ENCODE results near the gene SARNP.

Gene SARNP

DNA sequence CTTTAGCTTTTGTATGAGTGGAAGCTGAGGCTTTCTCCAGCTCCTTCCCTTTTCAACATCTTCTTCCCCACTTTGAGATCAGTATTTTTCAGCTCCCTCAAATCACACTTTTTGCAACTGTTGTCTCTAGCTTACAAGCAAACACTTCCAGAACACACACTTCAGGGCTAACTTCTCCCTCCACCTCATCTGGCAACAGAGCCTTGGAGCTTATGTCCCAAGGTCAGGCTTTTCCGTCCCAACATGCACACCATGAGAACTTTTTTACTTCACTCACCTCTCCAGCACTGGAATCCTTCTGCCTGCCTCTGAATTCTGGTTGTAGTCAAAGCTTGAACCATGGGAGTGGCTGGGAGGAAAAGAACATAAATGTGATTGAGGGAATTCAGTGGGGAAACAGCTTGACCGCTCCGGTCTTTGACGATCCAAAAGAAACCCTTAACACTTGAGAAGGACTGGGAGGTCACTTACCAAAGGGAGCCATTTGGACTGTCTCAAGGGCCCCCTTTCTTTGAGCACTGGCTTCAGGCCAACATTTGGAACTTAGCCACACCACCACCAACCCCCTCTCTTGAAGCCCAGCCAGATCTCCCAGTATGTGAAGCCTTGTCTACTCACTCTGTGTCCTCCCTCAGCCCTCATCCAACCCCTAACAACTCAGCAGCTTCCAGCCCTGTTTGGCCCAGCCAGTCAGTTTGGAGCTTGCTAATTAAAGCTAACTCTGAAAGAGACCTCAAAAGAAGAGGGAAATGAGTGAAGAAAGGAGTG lies 105.6 kb downstream of the SARNP start:
- H3K4me3 ChIP-seq (ENCODE audit: low read depth in 1 of 2, low read length in 2 of 2), result peak overlapping the region in 1 of 2 donors; percentile 23
- peak overlapping the region; percentile 41 for H3K9ac ChIP-seq (ENCODE audit: low read length)
- H3K9me3 ChIP-seq (ENCODE audit: low read length), result no peaks in the 10 kb centered on the region
- H3K4me1 ChIP-seq (ENCODE audit: insufficient read depth, low read length), result peaks cover 51% of the 10 kb centered on the region
- H3K36me3 ChIP-seq (ENCODE audit: insufficient read depth, low read length), result no peaks in the 10 kb centered on the region
- H3K27ac ChIP-seq (ENCODE audit: low read depth, low read length), result peak overlapping the region; percentile 79
- H3K27me3 ChIP-seq (ENCODE audit: control insufficient read depth in 1 of 2, insufficient read depth in 2 of 2, low read length in 2 of 2), result no peaks in the 10 kb centered on the region

DNA sequence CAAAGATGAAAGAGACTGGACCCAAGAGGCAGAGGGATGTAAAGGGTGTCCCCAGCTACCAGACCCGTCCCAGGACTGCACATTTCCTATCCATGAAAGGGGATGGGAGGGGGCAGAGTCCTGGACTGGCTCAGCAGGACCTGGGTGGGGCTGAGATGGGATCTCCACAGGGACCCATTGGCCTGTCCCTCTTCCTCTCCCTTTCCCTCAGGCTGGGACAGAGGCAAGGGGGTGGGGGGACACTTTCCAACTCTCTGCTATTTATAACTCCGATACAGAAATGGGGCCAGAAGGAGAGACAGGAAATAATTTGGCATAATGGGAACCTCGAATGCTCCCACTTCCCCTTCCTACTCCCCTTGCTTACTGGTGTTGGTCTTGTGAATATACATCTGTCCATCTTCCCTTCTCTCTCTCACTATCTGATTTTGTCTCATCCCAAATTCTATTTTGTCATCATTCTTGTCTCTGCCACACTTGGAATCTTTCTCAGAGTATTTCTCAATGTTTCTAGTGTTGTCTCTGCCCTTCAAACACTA lies 108.8 kb downstream of the SARNP start:
- H3K27ac ChIP-seq (ENCODE audit: low read depth, low read length), result peak overlapping the region; percentile 94
- no peaks in the 10 kb centered on the region for H3K27me3 ChIP-seq (ENCODE audit: control insufficient read depth in 1 of 2, insufficient read depth in 2 of 2, low read length in 2 of 2)
- H3K4me3 ChIP-seq (ENCODE audit: low read depth in 1 of 2, low read length in 2 of 2), result peak overlapping the region; percentile 33 to 92
- H3K9me3 ChIP-seq (ENCODE audit: low read length), result no peaks in the 10 kb centered on the region
- H3K4me1 ChIP-seq (ENCODE audit: insufficient read depth, low read length), result peaks cover 51% of the 10 kb centered on the region
- H3K36me3 ChIP-seq (ENCODE audit: insufficient read depth, low read length), result no peaks in the 10 kb centered on the region
- H3K9ac ChIP-seq (ENCODE audit: low read length), result peak overlapping the region; percentile 51

DNA sequence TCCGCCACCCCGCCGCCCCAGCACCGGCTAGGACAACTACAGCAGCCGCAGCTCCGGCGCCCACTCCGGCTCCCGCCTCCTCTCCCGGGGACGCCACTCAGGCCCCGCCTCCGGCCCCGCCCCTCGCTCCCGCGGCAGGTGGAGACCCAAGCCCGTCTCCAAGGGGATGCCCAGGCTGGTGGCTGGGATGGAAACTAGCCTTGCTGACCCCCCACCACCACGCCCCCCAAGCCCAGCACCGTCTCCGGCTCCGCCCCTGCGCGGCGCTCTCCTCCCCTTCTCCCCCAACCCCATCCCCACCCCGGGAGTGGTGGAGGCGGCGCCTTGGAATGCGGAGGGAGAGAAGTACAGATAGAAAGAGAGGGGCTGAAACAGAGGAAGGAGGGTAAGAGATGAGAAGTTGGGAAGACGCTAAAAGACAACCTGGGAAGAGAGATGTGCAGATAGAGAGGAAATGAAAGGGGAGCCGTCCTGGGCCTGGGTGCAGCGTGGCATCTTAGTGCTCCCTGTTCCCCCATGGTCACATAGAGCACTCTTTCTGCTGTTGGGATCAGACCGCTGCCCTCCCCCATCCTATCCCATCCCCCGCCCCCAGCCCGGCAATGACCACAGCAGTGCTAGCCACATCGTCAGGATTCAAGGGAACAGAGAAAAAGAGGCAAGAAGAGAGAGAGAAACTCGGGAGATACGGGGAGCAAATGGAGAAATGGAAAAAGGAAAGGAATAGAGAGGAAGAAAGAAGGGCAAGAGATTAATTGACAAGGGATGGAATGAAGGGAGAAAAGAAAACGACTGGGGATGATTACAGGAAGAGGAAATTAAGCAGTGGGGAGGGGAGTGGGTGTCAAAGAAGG lies 109.5 kb downstream of the SARNP start, which contains the start of gene ITGA7:
Gene ITGA7 (minus strand): TSS at position 64 of the 854 bp plus-strand sequence. CDS start 222 bp downstream, outside the sequence.
- Histone ChIP-seq H3K9me3 (ENCODE audit: low read length) (no peaks in the 10 kb centered on the region), H3K27ac (ENCODE audit: low read depth, low read length) (peak within 1 kb of the TSS; percentile 94), H3K27me3 (ENCODE audit: control insufficient read depth in 1 of 2, insufficient read depth in 2 of 2, low read length in 2 of 2) (no peaks in the 10 kb centered on the region), H3K9ac (ENCODE audit: low read length) (peak within 1 kb of the TSS; percentile 99), H3K36me3 (ENCODE audit: insufficient read depth, low read length) (no peaks in the 10 kb centered on the region), H3K4me1 (ENCODE audit: insufficient read depth, low read length) (peaks cover 50% of the 10 kb centered on the region), H3K4me3 (ENCODE audit: low read depth in 1 of 2, low read length in 2 of 2) (peak within 1 kb of the TSS; percentile 92 to 97)

All from muscle layer of colon (tissue), 2 donors.